NCI-H345 (cell line): ENCODE measurements around the gene UBC.
"Not testable (repeated sequence)": the region's sequence is repeated elsewhere in the genome, so short reads cannot be mapped to it uniquely, and the experiment has no call there.

ENCODE experiments used
- DNase-seq: peaks from one replicate; lab custom pipeline; 2025; lab: John Stamatoyannopoulos, UW

UBC gene

GRCh38 chr12:124915239-124916236, 1.1 kb upstream of the UBC start:
- DNase-seq: no peak

- no peak for DNase-seq
These were observed 717 bp downstream of the UBC start for GRCh38 chr12:124913474-124914391.

- not testable (repeated sequence) for DNase-seq
These were observed 1.7 kb downstream of the UBC start for GRCh38 chr12:124912529-124913287.

- DNase-seq: not testable (repeated sequence)
These were observed 2.9 kb downstream of the UBC start for GRCh38 chr12:124911521-124911920.

GRCh38 chr12:124910561-124911478, 3.6 kb downstream of the UBC start:
- no peak for DNase-seq

- no peak for DNase-seq
These were observed 4.5 kb downstream of the UBC start for GRCh38 chr12:124909831-124910560.

- DNase-seq: no peak
These were observed 7.7 kb downstream of the UBC start for GRCh38 chr12:124906606-124907261.

GRCh38 chr12:124904306-124905098, 9.9 kb downstream of the UBC start:
- no peak for DNase-seq

- DNase-seq: no peak
These were observed 11.5 kb downstream of the UBC start for GRCh38 chr12:124902916-124903315.

- DNase-seq: no peak
These were observed 13.4 kb downstream of the UBC start for GRCh38 chr12:124901003-124901402.

GRCh38 chr12:124900345-124900795, 14.1 kb downstream of the UBC start:
- DNase-seq: not testable (repeated sequence)

- no peak for DNase-seq
These were observed 15.5 kb downstream of the UBC start for GRCh38 chr12:124898923-124899294.

GRCh38 chr12:124898200-124898922, 16.1 kb downstream of the UBC start:
- peak; percentile 47 for DNase-seq

- no peak for DNase-seq
These were observed 18.0 kb downstream of the UBC start for GRCh38 chr12:124896461-124896860.

GRCh38 chr12:124893792-124894516, 20.5 kb downstream of the UBC start:
- DNase-seq: no peak

GRCh38 chr12:124888260-124888659, 26.2 kb downstream of the UBC start:
- DNase-seq: no peak

GRCh38 chr12:124887766-124888165, 26.7 kb downstream of the UBC start:
- not testable (repeated sequence) for DNase-seq
